GM12878 (cell line): ENCODE data around the gene GRAMD1C. TPM values are rescaled to one million over a fixed set of nuclear protein-coding genes. Genes with fewer than 3 reads are reported as not detected.

ENCODE experiments used
- ATF3 ChIP-seq: IDR thresholded peaks from 2 replicates; pipeline ENCODE4 v1.6.1; 2011; ENCODE audit warnings: low read depth, mild to moderate bottlenecking, low read length, moderate library complexity, borderline replicate concordance; ENCODE audit errors: extremely low read depth
- CREB1 ChIP-seq: IDR thresholded peaks from 2 replicates; pipeline ENCODE4 v1.6.1; 2012; ENCODE audit warnings: low read depth, mild to moderate bottlenecking, inconsistent platforms
- CTCF ChIP-seq, 3 experiments: IDR thresholded peaks in 2 of 3; conservative IDR thresholded peaks in 1 of 3; 2 replicates each; pipeline ENCODE4 v1.5.1; 2011; ENCODE audit warnings: low read depth in 3 of 3, low read length in 3 of 3, mild to moderate bottlenecking in 3 of 3, control low read depth in 2 of 3, moderate library complexity in 2 of 3, inconsistent platforms in 1 of 3, mixed read lengths in 1 of 3; ENCODE audit not compliant: control insufficient read depth in 2 of 3, insufficient read depth in 1 of 3; ENCODE audit errors: extremely low read depth in 1 of 3
- HSF1 ChIP-seq: fragments of 150-350 bp; IDR thresholded peaks from 2 replicates; pipeline ENCODE4 v1.6.1; 2014; ENCODE audit warnings: mild to moderate bottlenecking, low read depth, low read length
- IKZF1 ChIP-seq: fragments of 450-650 bp; conservative IDR thresholded peaks from 2 replicates; pipeline ENCODE4 v1.6.1; 2017; ENCODE audit warnings: antibody characterized with exemption, mild to moderate bottlenecking
- IRF4 ChIP-seq: IDR thresholded peaks from 2 replicates; pipeline ENCODE4 v1.6.1; 2011; ENCODE audit warnings: low read depth, low read length
- MEF2A ChIP-seq: IDR thresholded peaks from 2 replicates; pipeline ENCODE4 v1.6.1; 2011; ENCODE audit warnings: low read depth, mild to moderate bottlenecking, low read length, moderate library complexity; ENCODE audit not compliant: insufficient read depth
- MEF2B ChIP-seq: fragments of 450-650 bp; IDR thresholded peaks from 2 replicates; pipeline ENCODE4 v1.6.1; 2018; ENCODE audit warnings: mild to moderate bottlenecking, moderate library complexity; ENCODE audit not compliant: partially characterized antibody, poor library complexity, severe bottlenecking
- NR2C1 ChIP-seq: fragments of 450-650 bp; IDR thresholded peaks from 2 replicates; pipeline ENCODE4 v1.6.1; 2017; ENCODE audit warnings: antibody characterized with exemption, mild to moderate bottlenecking, moderate library complexity
- RUNX3 ChIP-seq: IDR thresholded peaks from 2 replicates; pipeline ENCODE4 v1.6.1; 2012; ENCODE audit warnings: low read length, inconsistent platforms
- SIX5 ChIP-seq: IDR thresholded peaks from 2 replicates; pipeline ENCODE4 v1.6.1; 2011; ENCODE audit warnings: mild to moderate bottlenecking, low read depth, low read length, moderate library complexity; ENCODE audit not compliant: severe bottlenecking
- SKIL ChIP-seq: fragments of 450-650 bp; IDR thresholded peaks from 2 replicates; pipeline ENCODE4 v1.6.1; 2017; ENCODE audit warnings: mild to moderate bottlenecking, low read depth, inconsistent platforms; ENCODE audit not compliant: poor library complexity, severe bottlenecking
- SMC3 ChIP-seq: IDR thresholded peaks from 2 replicates; pipeline ENCODE4 v1.6.1; 2011; ENCODE audit warnings: low read length, improper control_type of control experiment, borderline replicate concordance
- STAT3 ChIP-seq: IDR thresholded peaks from 2 replicates; pipeline ENCODE4 v1.6.1; 2011; ENCODE audit warnings: low read depth, low read length, improper control_type of control experiment
- TAF1 ChIP-seq: IDR thresholded peaks from 2 replicates; pipeline ENCODE4 v1.6.1; 2011; ENCODE audit warnings: mild to moderate bottlenecking, low read depth, low read length, borderline replicate concordance
- TARDBP ChIP-seq: IDR thresholded peaks from 2 replicates; pipeline ENCODE4 v1.6.1; 2016; ENCODE audit warnings: borderline replicate concordance
- TCF7 ChIP-seq: IDR thresholded peaks from 2 replicates; pipeline ENCODE4 v1.6.1; 2014; ENCODE audit warnings: antibody characterized with exemption, borderline replicate concordance
- USF1 ChIP-seq: IDR thresholded peaks from 2 replicates; pipeline ENCODE4 v1.6.1; 2011; ENCODE audit warnings: borderline replicate concordance, low read depth, mild to moderate bottlenecking, moderate library complexity, mixed read lengths, low read length; ENCODE audit not compliant: insufficient read depth; ENCODE audit errors: extremely low read length
- ZBTB33 ChIP-seq: fragments of 450-650 bp; IDR thresholded peaks from 2 replicates; pipeline ENCODE4 v1.6.1; 2017; ENCODE audit warnings: mild to moderate bottlenecking
- ZSCAN29 ChIP-seq: fragments of 450-650 bp; IDR thresholded peaks from 2 replicates; pipeline ENCODE4 v1.6.1; 2017; ENCODE audit warnings: mild to moderate bottlenecking, moderate library complexity
- ZZZ3 ChIP-seq: IDR thresholded peaks from 2 replicates; pipeline ENCODE4 v1.6.1; 2011; ENCODE audit warnings: low read depth; ENCODE audit not compliant: control insufficient read depth, insufficient read length
- polyA plus RNA-seq, 11 experiments: library from polyadenylated mRNA; depleted of rRNA in 4 of 11; unstranded in 6 of 11; stranded (reverse) in 5 of 11; fragments of >200 nt; fragmentation: Nextera tagmentation in 4 of 11; fragmentation: Illumina TruSeq in 1 of 11; extraction: Ambion mirVana in 4 of 11; extraction: Trizol in 1 of 11; gene quantifications; 1 replicate in 1 of 11; 2 replicates in 10 of 11; pipeline versions ENCODE4 v1.2.1 to v1.2.3, GENCODE V29; 2011 to 2016; ENCODE audit warnings: inconsistent platforms in 2 of 11, missing spikeins in 2 of 11, low read depth in 1 of 11
- total RNA-seq, 4 experiments: library from RNA; depleted of rRNA in 3 of 4; stranded (reverse); fragments of >200 nt in 3 of 4; fragmentation: Illumina TruSeq in 1 of 4; extraction: Trizol in 1 of 4; gene quantifications; 2 replicates each; pipeline versions ENCODE4 v1.2.1 to v1.2.3, GENCODE V29; 2013 to 2021

GRAMD1C gene
- total and polyA plus RNA-seq, 10 of the 15 experiments (the other 5 are each of a cell fraction or from before 2014, with no cell fraction given), result 3.2 to 9.2 (median 5.5) TPM

GRCh38 chr3:113947372-113948014 is 108.9 kb downstream of the GRAMD1C start, which contains the start of gene ZDHHC23 (continued):
- no peak for TF ChIP-seq MEF2B
- no peak for TF ChIP-seq TAF1
- TF ChIP-seq ATF3, result no peak
- no peak for TF ChIP-seq CREB1
- TF ChIP-seq IKZF1, result peak; percentile 80
- 0 out of 2 replicates have a peak, but pooled peaks have one; percentile 3 for TF ChIP-seq ZSCAN29
- TF ChIP-seq USF1, result peak; percentile 20
- TF ChIP-seq HSF1, result no peak
- TF ChIP-seq CTCF (IDR thresholded peaks at IDR 0.05 in 2 of 3, conservative IDR thresholded peaks at IDR 0.05 in 1 of 3; ENCODE audit: control insufficient read depth in 2 of 3, extremely low read depth in 1 of 3, insufficient read depth in 1 of 3, low read depth in 3 of 3, low read length in 3 of 3), result 0 out of 6 replicates have a peak, but pooled peaks of 1 of the 3 experiments have one; percentile 5
- TF ChIP-seq TARDBP, result no peak
- no peak for TF ChIP-seq IRF4
- TF ChIP-seq SMC3, result no peak
- TF ChIP-seq ZZZ3, result no peak
- TF ChIP-seq SIX5, result no peak
- TF ChIP-seq RUNX3, result peak; percentile 22; the same call in 1 of the 2 replicates
- no peak for TF ChIP-seq NR2C1
- no peak for TF ChIP-seq SKIL
- TF ChIP-seq STAT3, result no peak
- no peak for TF ChIP-seq ZBTB33
- TF ChIP-seq MEF2A, result no peak
- no peak for TF ChIP-seq TCF7
